ENCODE results near the gene MTRF1L. TPM values are rescaled to one million over a fixed set of nuclear protein-coding genes. Genes with fewer than 3 reads are reported as not detected.
"Not testable (repeated sequence)": the region's sequence is repeated elsewhere in the genome, so short reads cannot be mapped to it uniquely, and the experiment has no call there.

Gene MTRF1L
- total RNA-seq, 1 experiment from 2014 or later, result 30.9 TPM

- Histone ChIP-seq H3K9me3 (ENCODE audit: low read depth, low read length, poor library complexity, severe bottlenecking) (peaks cover 10% of the 10 kb centered on the region), H3K4me1 (ENCODE audit: insufficient read depth, low read length, poor library complexity, severe bottlenecking) (peaks cover 7% of the 10 kb centered on the region), H3K27ac (ENCODE audit: low read depth, low read length, poor library complexity, severe bottlenecking) (no peak overlapping the region), H3K4me3 (ENCODE audit: low read depth, low read length, poor library complexity, severe bottlenecking) (no peak overlapping the region), H3K36me3 (ENCODE audit: insufficient read depth, low read length, poor library complexity, severe bottlenecking) (peaks cover 57% of the 10 kb centered on the region), H3K27me3 (replicated peaks; ENCODE audit: insufficient read depth, low read depth, low read length, poor library complexity) (no peaks in the 10 kb centered on the region)
- intact Hi-C loops (cut with micrococcal nuclease; ENCODE audit: unreplicated experiment), result no loop called here
- no peak for DNase-seq (ENCODE audit: low spot score)
- CTCF ChIA-PET, result no interaction called here
- TF ChIP-seq EZH2 (IDR thresholded peaks at IDR 0.05; ENCODE audit: borderline replicate concordance, low read depth, low read length, poor library complexity, severe bottlenecking), result no peak
- TF ChIP-seq CTCF (conservative IDR thresholded peaks at IDR 0.05; ENCODE audit: low read depth, low read length), result no peak
- BruUV-seq (replicated peaks), result no TSS peak
- POLR2A ChIA-PET (ENCODE audit: low non-redundant PET), result no interaction called here
These were observed 32.7 kb downstream of the MTRF1L start for GRCh38 chr6:152969688-152970418.

GRCh38 chr6:152966168-152966894, 36.2 kb downstream of the MTRF1L start:
- DNase-seq (ENCODE audit: low spot score); CTCF ChIA-PET; H3K27ac ChIP-seq (ENCODE audit: low read depth, low read length, poor library complexity, severe bottlenecking); H3K27me3 ChIP-seq (replicated peaks; ENCODE audit: insufficient read depth, low read depth, low read length, poor library complexity); H3K9me3 ChIP-seq (ENCODE audit: low read depth, low read length, poor library complexity, severe bottlenecking); POLR2A ChIA-PET (ENCODE audit: low non-redundant PET); BruUV-seq (replicated peaks); H3K4me1 ChIP-seq (ENCODE audit: insufficient read depth, low read length, poor library complexity, severe bottlenecking); H3K4me3 ChIP-seq (ENCODE audit: low read depth, low read length, poor library complexity, severe bottlenecking); intact Hi-C loops (cut with micrococcal nuclease; ENCODE audit: unreplicated experiment): not testable (repeated sequence)
- H3K36me3 ChIP-seq (ENCODE audit: insufficient read depth, low read length, poor library complexity, severe bottlenecking), result peaks cover 22% of the 10 kb centered on the region

- POLR2A ChIA-PET (ENCODE audit: low non-redundant PET), result no interaction called here
- BruUV-seq (replicated peaks), result no TSS peak
- intact Hi-C loops (cut with micrococcal nuclease; ENCODE audit: unreplicated experiment), result loop anchor here (10.0 kb wide), 1 partner anchor 685 kb away; no protein-coding TSS in a partner anchor
These were observed 43.2 kb downstream of the MTRF1L start for GRCh38 chr6:152959333-152959732.

More at GRCh38 chr6:152959333-152959732, 43.2 kb downstream of the MTRF1L start:
- Histone ChIP-seq H3K36me3 (ENCODE audit: insufficient read depth, low read length, poor library complexity, severe bottlenecking) (no peaks in the 10 kb centered on the region), H3K27ac (ENCODE audit: low read depth, low read length, poor library complexity, severe bottlenecking) (no peak overlapping the region), H3K4me1 (ENCODE audit: insufficient read depth, low read length, poor library complexity, severe bottlenecking) (no peaks in the 10 kb centered on the region), H3K9me3 (ENCODE audit: low read depth, low read length, poor library complexity, severe bottlenecking) (peaks cover 4% of the 10 kb centered on the region), H3K27me3 (replicated peaks; ENCODE audit: insufficient read depth, low read depth, low read length, poor library complexity) (peaks cover 9% of the 10 kb centered on the region), H3K4me3 (ENCODE audit: low read depth, low read length, poor library complexity, severe bottlenecking) (no peak overlapping the region)
- TF ChIP-seq CTCF (conservative IDR thresholded peaks at IDR 0.05; ENCODE audit: low read depth, low read length) (no peak), EZH2 (IDR thresholded peaks at IDR 0.05; ENCODE audit: borderline replicate concordance, low read depth, low read length, poor library complexity, severe bottlenecking) (no peak)
- DNase-seq (ENCODE audit: low spot score), result no peak
- CTCF ChIA-PET, result no interaction called here

All from A673 (cell line).